H1 (cell line): ENCODE measurements around the gene LY6G5C. TPM values are rescaled to one million over a fixed set of nuclear protein-coding genes. Genes with fewer than 3 reads are reported as not detected.

Experiments used
- CTCF ChIA-PET: fragments of 300-600 bp; sonication (Branson Sonifier 250); formaldehyde crosslinking; loops from one replicate; lab custom pipeline; 2021; ENCODE audit not compliant: partially characterized antibody; lab: Charles Lee
- POLR2A ChIA-PET: fragments of 300-600 bp; sonication (Branson Sonifier 250); formaldehyde crosslinking; loops from one replicate; lab custom pipeline; 2021; ENCODE audit warnings: inconsistent platforms; ENCODE audit not compliant: partially characterized antibody; lab: Charles Lee
- DNase-seq, 2 experiments: peaks; one replicate each; pipeline versions ENCODE4 v3.0.0 to v3.0.0-alpha.2; 2010 to 2022; ENCODE audit warnings: low spot score in 2 of 2, low read depth in 1 of 2, mixed read lengths in 1 of 2
- FAIRE-seq: peaks from 2 replicates; lab custom pipeline; 2011; peaks lifted over from hg19 to GRCh38; lab: Jason Lieb, UNC
- H2AFZ ChIP-seq: 2 replicates; pipeline ENCODE4 v1.8.1; 2012; ENCODE audit warnings: low read length, inconsistent platforms
- H2AK5ac ChIP-seq: 2 replicates; pipeline ENCODE4 v1.6.1; 2013; ENCODE audit warnings: low read depth, low read length
- H2BK120ac ChIP-seq: replicated peaks from 2 replicates; pipeline ENCODE3; 2013; ENCODE audit warnings: low read depth, low read length, inconsistent platforms
- H2BK12ac ChIP-seq: 2 replicates; pipeline ENCODE4 v1.6.1; 2013; ENCODE audit warnings: low read depth, low read length
- H2BK15ac ChIP-seq: 2 replicates; pipeline ENCODE4 v1.6.1; 2013; ENCODE audit warnings: low read length
- H2BK20ac ChIP-seq: 2 replicates; pipeline ENCODE4 v1.6.1; 2013; ENCODE audit warnings: low read length
- H2BK5ac ChIP-seq: 2 replicates; pipeline ENCODE4 v1.6.1; 2013; ENCODE audit warnings: low read depth, low read length
- H3K14ac ChIP-seq: 2 replicates; pipeline ENCODE4 v1.6.1; 2013; ENCODE audit warnings: inconsistent platforms; ENCODE audit not compliant: insufficient read length
- H3K18ac ChIP-seq: 2 replicates; pipeline ENCODE4 v1.6.1; 2013; ENCODE audit warnings: low read length; ENCODE audit errors: extremely low read depth
- H3K23ac ChIP-seq: 2 replicates; pipeline ENCODE4 v1.6.1; 2013; ENCODE audit warnings: inconsistent platforms; ENCODE audit not compliant: insufficient read length
- H3K23me2 ChIP-seq: 2 replicates; pipeline ENCODE4 v1.6.1; 2013; ENCODE audit warnings: low read depth, low read length
- H3K27ac ChIP-seq: 2 replicates; pipeline ENCODE4 v1.6.1; 2011; ENCODE audit warnings: low read depth, low read length, inconsistent platforms
- H3K27me3 ChIP-seq, 4 experiments: replicated peaks in 1 of 4; 1 replicate in 1 of 4; 2 replicates in 3 of 4; pipeline versions ENCODE4 v1.6.1 to v1.8.1; 2011 to 2013; ENCODE audit warnings: low read length in 3 of 4, mild to moderate bottlenecking in 3 of 4, inconsistent platforms in 2 of 4, mixed read lengths in 2 of 4, moderate library complexity in 1 of 4; ENCODE audit not compliant: control insufficient read depth in 3 of 4, insufficient read depth in 3 of 4; ENCODE audit errors: extremely low read depth in 1 of 4
- H3K36me3 ChIP-seq, 4 experiments: 2 replicates each; pipeline versions ENCODE4 v1.6.1 to v1.8.1; 2011 to 2013; ENCODE audit warnings: mild to moderate bottlenecking in 4 of 4, low read length in 3 of 4, moderate library complexity in 2 of 4, control low read depth in 1 of 4, inconsistent platforms in 1 of 4; ENCODE audit not compliant: insufficient read depth in 4 of 4, control insufficient read depth in 2 of 4
- H3K4ac ChIP-seq: replicated peaks from 2 replicates; pipeline ENCODE3; 2013; ENCODE audit warnings: low read length, low read depth, mixed read lengths, inconsistent platforms; ENCODE audit not compliant: insufficient read length
- H3K4me1 ChIP-seq, 4 experiments: replicated peaks in 1 of 4; 1 replicate in 1 of 4; 2 replicates in 3 of 4; pipeline versions ENCODE4 v1.6.1 to v1.8.1; 2011 to 2013; ENCODE audit warnings: low read length in 3 of 4, inconsistent platforms in 2 of 4, mixed read lengths in 1 of 4; ENCODE audit not compliant: insufficient read depth in 4 of 4, control insufficient read depth in 3 of 4
- H3K4me2 ChIP-seq, 2 experiments: 2 replicates each; pipeline versions ENCODE4 v1.6.1 to v1.8.1; 2011 to 2013; ENCODE audit warnings: low read depth in 2 of 2, low read length in 2 of 2, control low read depth in 1 of 2, inconsistent platforms in 1 of 2, mild to moderate bottlenecking in 1 of 2; ENCODE audit not compliant: insufficient read depth in 1 of 2
- H3K4me3 ChIP-seq, 4 experiments: fragments of 200-600, 300-600 bp in 1 of 4; sonication (generic), shearing (Covaris generic), sonication (Bioruptor Twin) in 1 of 4; 2 replicates each; pipeline versions ENCODE4 v1.5.1 to v1.8.1; 2011 to 2016; ENCODE audit warnings: low read length in 4 of 4, low read depth in 3 of 4, control low read depth in 2 of 4, inconsistent platforms in 2 of 4, mild to moderate bottlenecking in 2 of 4, mixed read lengths in 1 of 4, moderate library complexity in 1 of 4; ENCODE audit not compliant: insufficient read depth in 2 of 4; ENCODE audit errors: extremely low read depth in 1 of 4
- H3K56ac ChIP-seq: replicated peaks from 2 replicates; pipeline ENCODE3; 2013; ENCODE audit warnings: low read depth, mild to moderate bottlenecking, mixed read lengths, low read length, inconsistent platforms; ENCODE audit not compliant: insufficient read length
- H3K79me1 ChIP-seq: 2 replicates; pipeline ENCODE4 v1.6.1; 2013; ENCODE audit warnings: low read depth, low read length, control low read depth
- H3K79me2 ChIP-seq, 2 experiments: 2 replicates each; pipeline versions ENCODE4 v1.6.1 to v1.8.1; 2012 to 2013; ENCODE audit warnings: low read length in 2 of 2, mild to moderate bottlenecking in 2 of 2, inconsistent platforms in 1 of 2; ENCODE audit not compliant: insufficient read depth in 2 of 2, control insufficient read depth in 1 of 2
- H3K9ac ChIP-seq, 4 experiments: replicated peaks in 1 of 4; 1 replicate in 1 of 4; 2 replicates in 3 of 4; pipeline versions ENCODE4 v1.6.1 to v1.8.1; 2011 to 2013; ENCODE audit warnings: low read depth in 3 of 4, low read length in 3 of 4, control low read depth in 2 of 4, mild to moderate bottlenecking in 2 of 4, moderate library complexity in 2 of 4, inconsistent platforms in 1 of 4; ENCODE audit errors: extremely low read depth in 1 of 4
- H3K9me3 ChIP-seq, 2 experiments: 2 replicates each; pipeline versions ENCODE4 v1.6.1 to v1.8.1; 2012 to 2013; ENCODE audit warnings: mild to moderate bottlenecking in 2 of 2, moderate library complexity in 2 of 2, control low read depth in 1 of 2, inconsistent platforms in 1 of 2, low read depth in 1 of 2, low read length in 1 of 2, mixed read lengths in 1 of 2; ENCODE audit not compliant: insufficient read depth in 2 of 2
- H4K20me1 ChIP-seq, 2 experiments: replicated peaks in 1 of 2; 2 replicates each; pipeline versions ENCODE3 to v1.8.1; 2011 to 2013; ENCODE audit warnings: inconsistent platforms in 2 of 2, low read length in 2 of 2, mild to moderate bottlenecking in 1 of 2; ENCODE audit not compliant: insufficient read depth in 2 of 2, control insufficient read depth in 1 of 2
- H4K5ac ChIP-seq: 2 replicates; pipeline ENCODE4 v1.6.1; 2013; ENCODE audit warnings: low read length, low read depth, mixed read lengths, inconsistent platforms; ENCODE audit not compliant: insufficient read length
- H4K8ac ChIP-seq: 2 replicates; pipeline ENCODE4 v1.8.0; 2013; ENCODE audit warnings: mild to moderate bottlenecking, moderate library complexity, low read length, inconsistent platforms; ENCODE audit not compliant: insufficient read depth; ENCODE audit errors: extremely low read depth
- H4K91ac ChIP-seq: replicated peaks from 2 replicates; pipeline ENCODE3; 2013; ENCODE audit warnings: low read length, mixed read lengths, inconsistent platforms; ENCODE audit not compliant: insufficient read length
- BRCA1 ChIP-seq: IDR thresholded peaks from 2 replicates; pipeline ENCODE4 v1.6.1; 2012; ENCODE audit warnings: low read depth, low read length, improper control_type of control experiment
- CEBPB ChIP-seq: IDR thresholded peaks from 2 replicates; pipeline ENCODE4 v1.6.1; 2012; ENCODE audit warnings: low read depth, low read length
- EGR1 ChIP-seq: IDR thresholded peaks from 2 replicates; pipeline ENCODE4 v1.6.1; 2011; ENCODE audit warnings: low read depth, low read length, borderline replicate concordance
- FOSL1 ChIP-seq: IDR thresholded peaks from 2 replicates; pipeline ENCODE4 v1.6.1; 2011; ENCODE audit warnings: mild to moderate bottlenecking, low read depth, low read length, moderate library complexity; ENCODE audit not compliant: insufficient read depth
- KDM5A ChIP-seq: fragments of 200-600 bp; IDR thresholded peaks from 2 replicates; pipeline ENCODE4 v1.7.1; 2012; ENCODE audit warnings: mild to moderate bottlenecking, low read length, inconsistent platforms, mixed read lengths
- POLR2A ChIP-seq, 2 experiments: IDR thresholded peaks; 1 replicate in 1 of 2; 2 replicates in 1 of 2; pipeline ENCODE4 v1.6.1; 2011; ENCODE audit warnings: low read depth in 2 of 2, low read length in 2 of 2, mild to moderate bottlenecking in 2 of 2; ENCODE audit errors: control extremely low read depth in 1 of 2
- SP1 ChIP-seq: IDR thresholded peaks from 2 replicates; pipeline ENCODE4 v1.6.1; 2011; ENCODE audit warnings: low read depth, low read length
- SP2 ChIP-seq: IDR thresholded peaks from 2 replicates; pipeline ENCODE4 v1.6.1; 2012; ENCODE audit warnings: mild to moderate bottlenecking, low read length, inconsistent platforms
- TBP ChIP-seq: IDR thresholded peaks from 2 replicates; pipeline ENCODE4 v1.6.1; 2011; ENCODE audit warnings: low read depth, low read length, improper control_type of control experiment
- WGBS, 2 experiments: shearing (Covaris generic) in 1 of 2; methylation state at CpG; one replicate each; pipeline versions ENCODE4 v1.1.6 to v1.1.7; 2013 to 2015; ENCODE audit warnings: low lambda C conversion rate in 2 of 2, mixed read lengths in 2 of 2, inconsistent platforms in 1 of 2, low coverage in 1 of 2, missing lambda C conversion rate in 1 of 2; ENCODE audit not compliant: insufficient replicate concordance in 2 of 2, insufficient coverage in 1 of 2, insufficient read length in 1 of 2; ENCODE audit errors: extremely low coverage in 1 of 2, missing lambda C conversion rate in 1 of 2; 5-methylcytosine and 5-hydroxymethylcytosine counted together
- polyA plus RNA-seq, 7 experiments: library from polyadenylated mRNA; depleted of rRNA in 3 of 7; stranded (reverse) in 5 of 7; unstranded in 2 of 7; fragments of >200 nt in 5 of 7; fragments of 200-250 nt in 2 of 7; gene quantifications; 1 replicate in 5 of 7; 2 replicates in 1 of 7; 4 replicates in 1 of 7; pipeline versions ENCODE4 v1.2.1 to v1.2.3, GENCODE V29; 2011 to 2013; ENCODE audit warnings: missing spikeins in 2 of 7, mixed read lengths in 2 of 7
- total RNA-seq: library from RNA; stranded (reverse); fragmentation: NEBNext Ultra II Directional; extraction: Animal tissue kit (Norgen Biotek cat#: 25700); gene quantifications from 2 replicates; pipeline ENCODE4 v1.2.1, GENCODE V29; 2021
- TF ChIP-seq, protein P1 (sequence below): IDR thresholded peaks from 2 replicates; pipeline ENCODE4 v1.6.1; 2011; ENCODE audit warnings: low read depth, mild to moderate bottlenecking, low read length; ENCODE audit not compliant: insufficient read depth
- TF ChIP-seq, protein P2 (sequence below): IDR thresholded peaks from 2 replicates; pipeline ENCODE4 v1.6.1; 2012; ENCODE audit warnings: inconsistent platforms

The LY6G5C gene
- total and polyA plus RNA-seq, 2 of the 8 experiments (the other 6 are each of a cell fraction or from before 2014, with no cell fraction given): 1.1 to 1.8 TPM

GRCh38 chr6:31654574-31655348 is 26.1 kb downstream of the LY6G5C start:
- Histone ChIP-seq H3K4ac (no peak overlapping the region), H3K79me2 (peaks cover 4 to 38% of the 10 kb centered on the region in 2 experiments; a peak in 3 of 4 replicates), H4K91ac (no peak overlapping the region), H3K4me3 (no peak overlapping the region), H3K18ac (no peak overlapping the region), H2BK120ac (no peak overlapping the region), H3K79me1 (peaks cover 9% of the 10 kb centered on the region), H4K5ac (no peak overlapping the region), H3K27me3 (no peaks in the 10 kb centered on the region), H2AK5ac (no peak overlapping the region), H4K8ac (no peak overlapping the region), H3K23ac (no peak overlapping the region), H3K23me2 (peaks cover 8% of the 10 kb centered on the region), H2AFZ (no peak overlapping the region), H3K27ac (no peak overlapping the region), H2BK12ac (no peak overlapping the region), H3K9me3 (no peaks in the 10 kb centered on the region), H3K56ac (no peak overlapping the region), H3K9ac (no peak overlapping the region), H2BK5ac (no peak overlapping the region), H3K36me3 (peaks cover 0 to 7% (median 0%) of the 10 kb centered on the region in 4 experiments; a peak in 2 of 8 replicates), H2BK20ac (no peak overlapping the region), H3K4me2 (no peak overlapping the region), H3K4me1 (peaks cover 0 to 8% (median 2%) of the 10 kb centered on the region in 4 experiments; a peak in 4 of 7 replicates), H4K20me1 (peaks cover 0 to 5% of the 10 kb centered on the region in 2 experiments), H3K14ac (no peak overlapping the region), H2BK15ac (no peak overlapping the region)
- WGBS, 2 experiments: 91% methylated on average over 8 of the region's 8 CpGs; no CpG with 5 or more reads in 1 of the 2 experiments
- DNase-seq (no peak), FAIRE-seq (no peak)
- POLR2A ChIA-PET: interaction anchor here (0.7 to 25.5 kb wide), 11 partner anchors 9 to 180 kb away, joined by 3 to 883 read pairs (median 9); partner anchors contain the start of genes AIF1, C6orf47, CSNK2B and DDX39B
- no peak for TF ChIP-seq BRCA1
- no peak for TF ChIP-seq EGR1
- TF ChIP-seq KDM5A: no peak
- no peak for TF ChIP-seq TBP
- no peak for TF ChIP-seq SP1
- TF ChIP-seq, protein P1, sequence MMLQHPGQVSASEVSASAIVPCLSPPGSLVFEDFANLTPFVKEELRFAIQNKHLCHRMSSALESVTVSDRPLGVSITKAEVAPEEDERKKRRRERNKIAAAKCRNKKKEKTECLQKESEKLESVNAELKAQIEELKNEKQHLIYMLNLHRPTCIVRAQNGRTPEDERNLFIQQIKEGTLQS: no peak
- no peak for TF ChIP-seq SP2
- TF ChIP-seq, protein P2, sequence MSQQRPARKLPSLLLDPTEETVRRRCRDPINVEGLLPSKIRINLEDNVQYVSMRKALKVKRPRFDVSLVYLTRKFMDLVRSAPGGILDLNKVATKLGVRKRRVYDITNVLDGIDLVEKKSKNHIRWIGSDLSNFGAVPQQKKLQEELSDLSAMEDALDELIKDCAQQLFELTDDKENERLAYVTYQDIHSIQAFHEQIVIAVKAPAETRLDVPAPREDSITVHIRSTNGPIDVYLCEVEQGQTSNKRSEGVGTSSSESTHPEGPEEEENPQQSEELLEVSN: no peak
- TF ChIP-seq CEBPB: no peak
- TF ChIP-seq FOSL1: no peak
- TF ChIP-seq POLR2A (IDR thresholded peaks at IDR 0.05; ENCODE audit: control extremely low read depth in 1 of 2, low read depth in 2 of 2, low read length in 2 of 2): no peak
- CTCF ChIA-PET: interaction anchor here (0.7 to 5.2 kb wide), 9 partner anchors 9 to 141 kb away, joined by 3 to 38 read pairs (median 4); partner anchors contain the start of genes CSNK2B, GPANK1, LY6G5C and MSH5
